HepG2 (cell line): ENCODE results near the gene METTL23. TPM values are rescaled to one million over a fixed set of nuclear protein-coding genes. Genes with fewer than 3 reads are reported as not detected.

Experiments
- DR1 ChIP-seq: sonication (generic); formaldehyde crosslinking; IDR thresholded peaks from 2 replicates; pipeline ENCODE4 v1.8.0; 2021; ENCODE audit warnings: mild to moderate bottlenecking, missing genetic modification reagents, inconsistent platforms
- HOXA3 ChIP-seq: sonication (generic); formaldehyde crosslinking; IDR thresholded peaks from 2 replicates; pipeline ENCODE4 v1.5.0; 2020; ENCODE audit warnings: missing genetic modification reagents
- LCORL ChIP-seq, 2 experiments: fragments of 450-650 bp in 1 of 2; sonication (generic) in 1 of 2; formaldehyde crosslinking in 1 of 2; IDR thresholded peaks; 2 replicates each; pipeline versions ENCODE4 v1.5.0 to v1.6.1; 2017 to 2020; ENCODE audit warnings: antibody characterized with exemption in 1 of 2, missing genetic modification reagents in 1 of 2
- PTBP1 ChIP-seq: fragments of 200-400 bp; formaldehyde crosslinking; IDR thresholded peaks from 2 replicates; pipeline ENCODE4 v1.6.1; 2018; ENCODE audit warnings: low read length, low read depth; ENCODE audit not compliant: poor library complexity, severe bottlenecking
- RFX5 ChIP-seq: IDR thresholded peaks from 2 replicates; pipeline ENCODE4 v1.6.1; 2011; ENCODE audit warnings: low read depth, low read length, improper control_type of control experiment
- RNF219 ChIP-seq: sonication (generic); formaldehyde crosslinking; IDR thresholded peaks from 2 replicates; pipeline ENCODE4 v1.5.0; 2020; ENCODE audit warnings: mild to moderate bottlenecking, missing genetic modification reagents
- SALL1 ChIP-seq: sonication (generic); formaldehyde crosslinking; IDR thresholded peaks from 2 replicates; pipeline ENCODE4 v1.8.0; 2022; ENCODE audit warnings: mild to moderate bottlenecking, missing genetic modification reagents
- SOX13 ChIP-seq, 3 experiments: fragments of 450-650 bp in 1 of 3; sonication (generic) in 1 of 3; formaldehyde crosslinking in 1 of 3; IDR thresholded peaks in 2 of 3; conservative IDR thresholded peaks in 1 of 3; 2 replicates each; pipeline versions ENCODE4 v1.5.0 to v1.6.1; 2016 to 2020; ENCODE audit warnings: antibody characterized with exemption in 1 of 3, mild to moderate bottlenecking in 1 of 3, missing compliant biosample characterization in 1 of 3, missing genetic modification reagents in 1 of 3, moderate library complexity in 1 of 3
- TRIM22 ChIP-seq: fragments of 450-650 bp; IDR thresholded peaks from 2 replicates; pipeline ENCODE4 v1.6.1; 2017
- YEATS4 ChIP-seq: sonication (generic); formaldehyde crosslinking; IDR thresholded peaks from 2 replicates; pipeline ENCODE4 v1.4.0; 2020; ENCODE audit warnings: missing genetic modification reagents, borderline replicate concordance
- ZBTB1 ChIP-seq: sonication (generic); formaldehyde crosslinking; IDR thresholded peaks from 2 replicates; pipeline ENCODE4 v1.4.0; 2020; ENCODE audit warnings: missing genetic modification reagents, borderline replicate concordance
- ZBTB43 ChIP-seq: sonication (generic); formaldehyde crosslinking; conservative IDR thresholded peaks from 2 replicates; pipeline ENCODE4 v1.4.0; 2020; ENCODE audit warnings: missing genetic modification reagents
- ZFP37 ChIP-seq: sonication (generic); formaldehyde crosslinking; IDR thresholded peaks from 2 replicates; pipeline ENCODE4 v1.4.0; 2020; ENCODE audit warnings: missing genetic modification reagents, borderline replicate concordance
- ZFP41 ChIP-seq: sonication (generic); formaldehyde crosslinking; IDR thresholded peaks from 2 replicates; pipeline ENCODE4 v1.4.0; 2020; ENCODE audit warnings: mild to moderate bottlenecking, missing genetic modification reagents, borderline replicate concordance
- ZFY ChIP-seq: sonication (generic); formaldehyde crosslinking; IDR thresholded peaks from 2 replicates; pipeline ENCODE4 v1.4.0; 2020; ENCODE audit warnings: missing genetic modification reagents
- ZKSCAN5 ChIP-seq: sonication (generic); formaldehyde crosslinking; IDR thresholded peaks from 2 replicates; pipeline ENCODE4 v1.5.1; 2020; ENCODE audit warnings: mild to moderate bottlenecking, missing genetic modification reagents
- ZNF263 ChIP-seq: sonication (generic); formaldehyde crosslinking; IDR thresholded peaks from 2 replicates; pipeline ENCODE4 v1.4.0; 2020; ENCODE audit warnings: missing genetic modification reagents
- ZNF335 ChIP-seq: sonication (generic); formaldehyde crosslinking; IDR thresholded peaks from 2 replicates; pipeline ENCODE4 v1.4.0; 2020; ENCODE audit warnings: missing genetic modification reagents
- ZNF496 ChIP-seq: sonication (generic); formaldehyde crosslinking; IDR thresholded peaks from 2 replicates; pipeline ENCODE4 v1.8.1; 2023; ENCODE audit warnings: mild to moderate bottlenecking, moderate library complexity, missing genetic modification reagents; ENCODE audit not compliant: insufficient replicate concordance
- ZNF577 ChIP-seq: sonication (generic); formaldehyde crosslinking; IDR thresholded peaks from 2 replicates; pipeline ENCODE4 v1.4.0; 2020; ENCODE audit warnings: mild to moderate bottlenecking, low read depth, missing genetic modification reagents, borderline replicate concordance
- polyA plus RNA-seq, 8 experiments: library from polyadenylated mRNA; depleted of rRNA in 3 of 8; stranded (reverse) in 7 of 8; unstranded in 1 of 8; fragments of >200 nt; fragmentation: Illumina TruSeq in 4 of 8; extraction: Trizol in 4 of 8; gene quantifications; 2 replicates each; pipeline versions ENCODE4 v1.2.1 to v1.2.3, GENCODE V29; 2011 to 2016; ENCODE audit warnings: low read depth in 4 of 8, missing spikeins in 1 of 8, mixed read lengths in 1 of 8; ENCODE audit not compliant: insufficient read depth in 1 of 8
- total RNA-seq, 5 experiments: library from RNA; depleted of rRNA; stranded (reverse); fragments of >200 nt; fragmentation: Illumina TruSeq; extraction: Trizol; gene quantifications; 2 replicates each; pipeline ENCODE4 v1.2.3, GENCODE V29; 2016; ENCODE audit warnings: low read depth in 1 of 5
- TF ChIP-seq, protein P1 (sequence below): sonication (generic); formaldehyde crosslinking; IDR thresholded peaks from 2 replicates; pipeline ENCODE4 v1.8.1; 2022; ENCODE audit warnings: low read depth, mild to moderate bottlenecking, missing genetic modification reagents

METTL23 gene
- total and polyA plus RNA-seq, 2 of the 13 experiments (the other 11 are each of a cell fraction or from before 2014, with no cell fraction given) = 39.9 to 104 TPM

GRCh38 chr17:76709077-76709950 lies 17.3 kb upstream of the METTL23 start (continued):
- TF ChIP-seq ZBTB43 (no peak), DR1 (CRISPR knock-in tag) (no peak), ZNF577 (no peak), ZNF496 (no peak), RFX5 (no peak), HOXA3 (CRISPR knock-in tag) (no peak; the same call in 1 of the 2 replicates), TRIM22 (no peak), ZNF335 (CRISPR knock-in tag) (no peak), SOX13 (IDR thresholded peaks at IDR 0.05) (no peak), SOX13 (CRISPR knock-in tag; conservative IDR thresholded peaks at IDR 0.05 in 1 of 2, IDR thresholded peaks at IDR 0.05 in 1 of 2) (no peak), PTBP1 (no peak), ZNF263 (CRISPR knock-in tag) (peak; percentile 63), RNF219 (CRISPR knock-in tag) (no peak), ZFP37 (CRISPR knock-in tag) (no peak), ZBTB1 (CRISPR knock-in tag) (no peak), SALL1 (CRISPR knock-in tag) (peak; percentile 8; the same call in 1 of the 2 replicates), ZKSCAN5 (CRISPR knock-in tag) (no peak), LCORL (IDR thresholded peaks at IDR 0.05) (no peak), LCORL (CRISPR knock-in tag; IDR thresholded peaks at IDR 0.05) (0 out of 2 replicates have a peak, but pooled peaks have one; percentile 27), YEATS4 (no peak), ZFP41 (CRISPR knock-in tag) (no peak), ZFY (CRISPR knock-in tag) (0 out of 2 replicates have a peak, but pooled peaks have one; percentile 21)
- TF ChIP-seq, protein P1, sequence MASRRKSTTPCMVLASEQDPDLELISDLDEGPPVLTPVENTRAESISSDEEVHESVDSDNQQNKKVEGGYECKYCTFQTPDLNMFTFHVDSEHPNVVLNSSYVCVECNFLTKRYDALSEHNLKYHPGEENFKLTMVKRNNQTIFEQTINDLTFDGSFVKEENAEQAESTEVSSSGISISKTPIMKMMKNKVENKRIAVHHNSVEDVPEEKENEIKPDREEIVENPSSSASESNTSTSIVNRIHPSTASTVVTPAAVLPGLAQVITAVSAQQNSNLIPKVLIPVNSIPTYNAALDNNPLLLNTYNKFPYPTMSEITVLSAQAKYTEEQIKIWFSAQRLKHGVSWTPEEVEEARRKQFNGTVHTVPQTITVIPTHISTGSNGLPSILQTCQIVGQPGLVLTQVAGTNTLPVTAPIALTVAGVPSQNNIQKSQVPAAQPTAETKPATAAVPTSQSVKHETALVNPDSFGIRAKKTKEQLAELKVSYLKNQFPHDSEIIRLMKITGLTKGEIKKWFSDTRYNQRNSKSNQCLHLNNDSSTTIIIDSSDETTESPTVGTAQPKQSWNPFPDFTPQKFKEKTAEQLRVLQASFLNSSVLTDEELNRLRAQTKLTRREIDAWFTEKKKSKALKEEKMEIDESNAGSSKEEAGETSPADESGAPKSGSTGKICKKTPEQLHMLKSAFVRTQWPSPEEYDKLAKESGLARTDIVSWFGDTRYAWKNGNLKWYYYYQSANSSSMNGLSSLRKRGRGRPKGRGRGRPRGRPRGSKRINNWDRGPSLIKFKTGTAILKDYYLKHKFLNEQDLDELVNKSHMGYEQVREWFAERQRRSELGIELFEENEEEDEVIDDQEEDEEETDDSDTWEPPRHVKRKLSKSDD = no peak
